Spleen (tissue), 7 donors: ENCODE measurements around the gene FOXP1.

Experiments used
- POLR2A ChIP-seq, 3 donors: fragments of 450-650 bp; IDR thresholded peaks; one replicate each; pipeline ENCODE4 v1.5.1; 2017; ENCODE audit warnings: antibody characterized with exemption in 3 of 3, mild to moderate bottlenecking in 1 of 3
- POLR2AphosphoS5 ChIP-seq, 3 donors: sonication (generic); formaldehyde crosslinking; IDR thresholded peaks; one replicate each; pipeline ENCODE4 v1.5.1; 2017; ENCODE audit warnings: antibody characterized with exemption in 3 of 3
- TF ChIP-seq, protein P1 (sequence below), 11 experiments: fragments of 200-600 bp in 7 of 11; fragments of 450-650 bp in 4 of 11; sonication (generic) in 4 of 11; IDR thresholded peaks in 8 of 11; conservative IDR thresholded peaks in 3 of 11; 1 replicate in 7 of 11; 2 replicates in 4 of 11; pipeline versions ENCODE4 v1.4.0 to v1.8.0; 2016 to 2021; ENCODE audit warnings: antibody characterized with exemption in 11 of 11, inconsistent platforms in 4 of 11, mild to moderate bottlenecking in 1 of 11
- donor health status: DM: no; HTN: no; CAD: no; lungs with moderate emphysema.
- donor health status: DM: no; HTN: no; CAD: no.
- donor health status: DM: no; HTN: no; CAD: no.

DNA sequence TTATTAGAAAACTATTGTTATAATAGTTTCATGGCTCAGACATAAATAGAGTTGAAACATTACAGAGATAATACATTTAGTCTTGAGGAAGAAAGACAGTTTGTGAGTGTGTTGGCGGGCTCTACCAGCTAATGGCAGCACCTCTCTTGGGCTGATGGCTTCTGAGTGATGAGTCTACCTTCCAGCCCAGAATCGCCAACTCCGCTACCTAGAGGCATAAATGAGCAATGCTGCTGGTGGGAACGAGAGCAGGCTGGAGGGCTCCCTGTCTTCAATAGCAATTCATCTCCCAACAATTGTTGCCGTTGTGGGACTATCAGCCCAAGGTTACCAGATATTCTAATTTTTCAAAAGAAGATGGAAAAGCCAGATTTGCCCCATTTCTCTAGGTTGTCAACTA, 388.7 kb downstream of the FOXP1 start:
- no peak for TF ChIP-seq POLR2AphosphoS5 (IDR thresholded peaks at IDR 0.05)
- TF ChIP-seq, protein P1, sequence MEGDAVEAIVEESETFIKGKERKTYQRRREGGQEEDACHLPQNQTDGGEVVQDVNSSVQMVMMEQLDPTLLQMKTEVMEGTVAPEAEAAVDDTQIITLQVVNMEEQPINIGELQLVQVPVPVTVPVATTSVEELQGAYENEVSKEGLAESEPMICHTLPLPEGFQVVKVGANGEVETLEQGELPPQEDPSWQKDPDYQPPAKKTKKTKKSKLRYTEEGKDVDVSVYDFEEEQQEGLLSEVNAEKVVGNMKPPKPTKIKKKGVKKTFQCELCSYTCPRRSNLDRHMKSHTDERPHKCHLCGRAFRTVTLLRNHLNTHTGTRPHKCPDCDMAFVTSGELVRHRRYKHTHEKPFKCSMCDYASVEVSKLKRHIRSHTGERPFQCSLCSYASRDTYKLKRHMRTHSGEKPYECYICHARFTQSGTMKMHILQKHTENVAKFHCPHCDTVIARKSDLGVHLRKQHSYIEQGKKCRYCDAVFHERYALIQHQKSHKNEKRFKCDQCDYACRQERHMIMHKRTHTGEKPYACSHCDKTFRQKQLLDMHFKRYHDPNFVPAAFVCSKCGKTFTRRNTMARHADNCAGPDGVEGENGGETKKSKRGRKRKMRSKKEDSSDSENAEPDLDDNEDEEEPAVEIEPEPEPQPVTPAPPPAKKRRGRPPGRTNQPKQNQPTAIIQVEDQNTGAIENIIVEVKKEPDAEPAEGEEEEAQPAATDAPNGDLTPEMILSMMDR (IDR thresholded peaks at IDR 0.05 in 8 of 11, conservative IDR thresholded peaks at IDR 0.05 in 3 of 11) = no peak
- no peak for TF ChIP-seq POLR2A (IDR thresholded peaks at IDR 0.05)
